ENCODE data around the gene ESYT1.
A peak's percentile ranks its signal among the peaks of the same experiment; 100 is the strongest.

Gene ESYT1

GRCh38 chr12:56193025-56193578 lies 65.0 kb downstream of the ESYT1 start:
- Histone ChIP-seq H3K27me3 (no peaks in the 10 kb centered on the region), H3K9me3 (replicated peaks in 1 of 11) (no peaks in the 10 kb centered on the region), H3K27ac (peak overlapping the region in 3 of 11 experiments; percentile 5 to 18 (median 15); a peak in 1 of 22 replicates), H3K36me3 (no peaks in the 10 kb centered on the region), H4K20me1 (peaks cover 0 to 7% (median 1%) of the 10 kb centered on the region in 11 experiments; a peak in 8 of 22 replicates), H3K4me1 (peaks cover 8 to 20% (median 10%) of the 10 kb centered on the region in 10 experiments; a peak in 19 of 20 replicates), H3K4me2 (no peak overlapping the region), H3K9ac (no peak overlapping the region), H3K4me3 (no peak overlapping the region)
- TF ChIP-seq Cebpa-rat (IDR thresholded peaks at IDR 0.05), result no peak
